ENCODE results near the gene RBP4. TPM values are rescaled to one million over a fixed set of nuclear protein-coding genes. Genes with fewer than 3 reads are reported as not detected.

RBP4 gene
- total RNA-seq, 1 experiment from 2014 or later = not detected

Other genes starting within 250 kb of the RBP4 start
- 8.1 and 9.2 TPM in 2 replicates for gene MYOF, start 118.9 kb downstream of the RBP4 start, total RNA-seq (2014; rRNA removed; shearing (Covaris generic); ENCODE audit: low replicate concordance)
- gene CEP55, start 104.6 kb downstream of the RBP4 start, total RNA-seq (2014; rRNA removed; shearing (Covaris generic); ENCODE audit: low replicate concordance) = 14.6 and 16.5 TPM in 2 replicates
- gene FFAR4, start 34.6 kb downstream of the RBP4 start, total RNA-seq (2014; rRNA removed; shearing (Covaris generic); ENCODE audit: low replicate concordance) = not detected in 2 replicates
- not detected in 2 replicates for gene PDE6C, start 11.3 kb upstream of the RBP4 start, total RNA-seq (2014; rRNA removed; shearing (Covaris generic); ENCODE audit: low replicate concordance)
- 11.6 and 27.6 TPM in 2 replicates for gene FRA10AC1, start 101.4 kb upstream of the RBP4 start, total RNA-seq (2014; rRNA removed; shearing (Covaris generic); ENCODE audit: low replicate concordance)
- gene LGI1, start 156.7 kb upstream of the RBP4 start, total RNA-seq (2014; rRNA removed; shearing (Covaris generic); ENCODE audit: low replicate concordance) = not detected in 2 replicates